GM18498 (cell line): ENCODE measurements around the gene PCK2.

ENCODE experiments used
- ATAC-seq: cut with Tn5 transposase; IDR thresholded peaks from one replicate; pipeline ENCODE4 v1.9.1; 2021; ENCODE audit warnings: mild to moderate bottlenecking, moderate library complexity; ENCODE audit not compliant: unreplicated experiment

PCK2 gene

DNA sequence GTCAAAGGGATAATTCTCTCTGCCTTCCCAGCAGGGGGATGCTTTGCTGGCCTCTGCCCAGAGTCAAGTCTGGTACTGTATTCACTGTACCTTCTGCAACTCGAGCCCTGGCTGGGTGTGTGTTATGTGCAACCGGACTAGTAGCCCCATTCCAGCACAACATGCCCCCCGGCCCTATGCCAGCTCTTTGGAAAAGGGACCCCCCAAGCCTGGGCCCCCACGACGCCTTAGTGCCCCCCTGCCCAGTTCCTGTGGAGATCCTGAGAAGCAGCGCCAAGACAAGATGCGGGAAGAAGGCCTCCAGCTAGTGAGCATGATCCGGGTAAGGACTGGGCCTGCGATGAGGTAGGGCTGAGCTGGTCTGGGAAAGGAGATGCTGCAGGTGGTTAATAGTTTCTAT is 56.5 kb downstream of the PCK2 start:
- ATAC-seq, result no peak

DNA sequence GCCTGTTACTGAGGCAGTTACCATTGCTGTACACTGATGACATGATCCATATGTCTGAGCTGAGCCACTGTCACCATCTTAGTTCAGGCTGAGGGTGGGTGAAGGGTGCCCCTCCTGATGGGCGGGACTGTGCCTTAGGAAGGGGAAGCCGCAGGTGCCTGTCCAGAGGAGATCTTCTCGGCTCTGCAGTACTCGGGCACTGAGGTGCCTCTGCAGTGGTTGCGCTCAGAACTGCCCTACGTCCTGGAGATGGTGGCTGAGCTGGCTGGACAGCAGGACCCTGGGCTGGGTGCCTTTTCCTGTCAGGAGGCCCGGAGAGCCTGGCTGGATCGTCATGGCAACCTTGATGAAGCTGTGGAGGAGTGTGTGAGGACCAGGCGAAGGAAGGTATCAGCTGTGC is 56.9 kb downstream of the PCK2 start:
- no peak for ATAC-seq

DNA sequence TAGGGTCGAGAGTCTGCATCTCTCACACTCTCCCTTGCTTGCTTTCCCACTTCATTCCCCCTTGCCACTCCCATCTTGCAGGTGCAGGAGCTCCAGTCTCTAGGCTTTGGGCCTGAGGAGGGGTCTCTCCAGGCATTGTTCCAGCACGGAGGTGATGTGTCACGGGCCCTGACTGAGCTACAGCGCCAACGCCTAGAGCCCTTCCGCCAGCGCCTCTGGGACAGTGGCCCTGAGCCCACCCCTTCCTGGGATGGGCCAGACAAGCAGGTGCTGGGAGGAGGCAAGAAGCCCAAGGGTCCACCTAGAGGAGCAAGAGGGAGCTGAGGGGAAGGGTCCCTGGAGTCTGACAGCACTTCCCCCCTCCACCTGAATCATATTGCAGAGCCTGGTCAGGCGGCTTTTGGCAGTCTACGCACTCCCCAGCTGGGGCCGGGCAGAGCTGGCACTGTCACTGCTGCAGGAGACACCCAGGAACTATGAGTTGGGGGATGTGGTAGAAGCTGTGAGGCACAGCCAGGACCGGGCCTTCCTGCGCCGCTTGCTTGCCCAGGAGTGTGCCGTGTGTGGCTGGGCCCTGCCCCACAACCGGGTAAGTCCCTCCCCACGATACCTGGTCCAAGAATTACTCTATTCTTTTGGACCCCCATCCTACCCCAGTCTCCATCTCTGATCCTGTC is 57.4 kb downstream of the PCK2 start:
- ATAC-seq, result no peak
